PFSK-1 (cell line): ENCODE results near the gene GZMA.

Experiments used
- FOXP2 ChIP-seq: optimal IDR thresholded peaks from 2 replicates; pipeline ENCODE3; 2011; ENCODE audit warnings: borderline replicate concordance, control low read depth, inconsistent platforms; ENCODE audit not compliant: insufficient read depth; ENCODE audit errors: extremely low read length, extremely low read depth
- POLR2AphosphoS5 ChIP-seq: IDR thresholded peaks from 2 replicates; pipeline ENCODE4 v1.6.1; 2012; ENCODE audit warnings: low read depth, mild to moderate bottlenecking, control low read depth, low read length, moderate library complexity
- SIN3A ChIP-seq: IDR thresholded peaks from 2 replicates; pipeline ENCODE4 v1.6.1; 2012; ENCODE audit warnings: mild to moderate bottlenecking, low read length, moderate library complexity, borderline replicate concordance; ENCODE audit not compliant: insufficient read depth
- TAF1 ChIP-seq: IDR thresholded peaks from 2 replicates; pipeline ENCODE4 v1.6.1; 2012; ENCODE audit warnings: low read length, control low read depth, borderline replicate concordance; ENCODE audit not compliant: insufficient read depth
- TF ChIP-seq, protein P1 (sequence below), 2 experiments: IDR thresholded peaks; 2 replicates each; pipeline versions ENCODE4 v1.6.1 to v1.8.0; 2011 to 2012; ENCODE audit warnings: low read depth in 2 of 2, low read length in 2 of 2, control low read depth in 1 of 2, inconsistent platforms in 1 of 2, mild to moderate bottlenecking in 1 of 2, moderate library complexity in 1 of 2; ENCODE audit not compliant: insufficient read depth in 1 of 2

Gene GZMA

DNA sequence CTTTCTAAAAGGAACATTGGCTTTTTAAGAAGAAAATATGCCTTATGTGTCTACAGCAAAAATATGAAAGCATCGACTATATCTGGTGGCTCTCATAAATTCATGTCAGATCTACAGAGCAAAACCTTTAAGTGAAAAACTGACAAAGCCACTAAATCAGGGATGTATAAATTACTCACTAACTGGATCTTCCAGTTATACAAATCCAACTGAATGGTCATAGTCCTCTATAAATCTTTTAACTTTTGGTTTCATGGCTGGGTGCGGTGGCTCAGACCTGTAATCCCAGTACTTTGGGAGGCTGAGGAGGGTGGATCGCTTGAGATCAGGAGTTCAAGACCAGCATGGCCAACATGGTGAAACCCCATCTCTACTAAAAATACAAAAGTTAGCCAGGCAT is 29.2 kb upstream of the GZMA start:
- TF ChIP-seq TAF1 (no peak), SIN3A (no peak), FOXP2 (no peak), POLR2AphosphoS5 (no peak)
- TF ChIP-seq, protein P1, sequence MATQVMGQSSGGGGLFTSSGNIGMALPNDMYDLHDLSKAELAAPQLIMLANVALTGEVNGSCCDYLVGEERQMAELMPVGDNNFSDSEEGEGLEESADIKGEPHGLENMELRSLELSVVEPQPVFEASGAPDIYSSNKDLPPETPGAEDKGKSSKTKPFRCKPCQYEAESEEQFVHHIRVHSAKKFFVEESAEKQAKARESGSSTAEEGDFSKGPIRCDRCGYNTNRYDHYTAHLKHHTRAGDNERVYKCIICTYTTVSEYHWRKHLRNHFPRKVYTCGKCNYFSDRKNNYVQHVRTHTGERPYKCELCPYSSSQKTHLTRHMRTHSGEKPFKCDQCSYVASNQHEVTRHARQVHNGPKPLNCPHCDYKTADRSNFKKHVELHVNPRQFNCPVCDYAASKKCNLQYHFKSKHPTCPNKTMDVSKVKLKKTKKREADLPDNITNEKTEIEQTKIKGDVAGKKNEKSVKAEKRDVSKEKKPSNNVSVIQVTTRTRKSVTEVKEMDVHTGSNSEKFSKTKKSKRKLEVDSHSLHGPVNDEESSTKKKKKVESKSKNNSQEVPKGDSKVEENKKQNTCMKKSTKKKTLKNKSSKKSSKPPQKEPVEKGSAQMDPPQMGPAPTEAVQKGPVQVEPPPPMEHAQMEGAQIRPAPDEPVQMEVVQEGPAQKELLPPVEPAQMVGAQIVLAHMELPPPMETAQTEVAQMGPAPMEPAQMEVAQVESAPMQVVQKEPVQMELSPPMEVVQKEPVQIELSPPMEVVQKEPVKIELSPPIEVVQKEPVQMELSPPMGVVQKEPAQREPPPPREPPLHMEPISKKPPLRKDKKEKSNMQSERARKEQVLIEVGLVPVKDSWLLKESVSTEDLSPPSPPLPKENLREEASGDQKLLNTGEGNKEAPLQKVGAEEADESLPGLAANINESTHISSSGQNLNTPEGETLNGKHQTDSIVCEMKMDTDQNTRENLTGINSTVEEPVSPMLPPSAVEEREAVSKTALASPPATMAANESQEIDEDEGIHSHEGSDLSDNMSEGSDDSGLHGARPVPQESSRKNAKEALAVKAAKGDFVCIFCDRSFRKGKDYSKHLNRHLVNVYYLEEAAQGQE (IDR thresholded peaks at IDR 0.05; ENCODE audit: insufficient read depth in 1 of 2, low read depth in 2 of 2, low read length in 2 of 2): no peak

DNA sequence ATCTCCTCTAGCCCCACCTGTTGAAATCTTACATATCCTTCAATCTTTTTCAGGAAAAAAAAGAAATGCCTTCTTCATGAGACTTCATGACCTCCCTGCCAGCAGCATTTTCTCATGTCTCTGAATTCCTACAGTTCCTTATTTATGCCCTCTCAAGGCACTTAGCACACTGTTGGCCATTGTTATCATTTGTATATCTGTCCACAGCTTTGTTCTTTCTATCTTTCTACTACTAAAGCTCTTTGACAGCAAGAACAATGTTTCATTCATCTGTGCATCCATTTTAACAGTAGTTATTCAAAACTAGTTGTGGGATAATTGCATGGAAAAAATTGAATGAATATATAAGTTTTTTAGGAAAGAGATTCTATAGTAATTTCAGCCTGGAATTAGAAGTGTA is 20.9 kb upstream of the GZMA start:
- TF ChIP-seq FOXP2 (no peak), TAF1 (no peak), SIN3A (no peak), POLR2AphosphoS5 (no peak)
- TF ChIP-seq, protein P1 (IDR thresholded peaks at IDR 0.05; ENCODE audit: insufficient read depth in 1 of 2, low read depth in 2 of 2, low read length in 2 of 2): no peak

- TF ChIP-seq, protein P1 (IDR thresholded peaks at IDR 0.05; ENCODE audit: insufficient read depth in 1 of 2, low read depth in 2 of 2, low read length in 2 of 2): no peak
- TF ChIP-seq FOXP2: no peak
- TF ChIP-seq POLR2AphosphoS5: no peak
- TF ChIP-seq TAF1: no peak
- TF ChIP-seq SIN3A: no peak
Measured at GRCh38 chr5:55096182-55096581, 6.3 kb upstream of the GZMA start.

DNA sequence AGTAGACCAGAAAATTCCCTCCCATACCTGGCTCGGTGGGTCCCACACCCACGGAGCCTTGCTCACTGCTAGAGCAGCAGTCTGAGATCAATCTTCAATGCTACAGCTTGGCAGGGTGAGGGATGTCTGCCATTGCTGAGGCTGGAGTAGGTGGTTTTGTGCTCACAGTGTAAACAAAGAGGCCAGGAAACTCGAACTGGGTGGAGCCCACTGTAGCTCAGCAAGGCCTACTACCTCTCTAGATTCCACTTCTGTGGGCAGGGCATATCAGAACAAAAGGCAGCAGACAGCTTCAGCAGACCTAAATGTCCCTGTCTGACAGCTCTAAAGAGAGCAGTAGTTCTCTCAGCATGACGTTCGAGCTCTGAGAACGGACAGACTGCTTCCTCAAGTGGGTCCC is 5.6 kb upstream of the GZMA start:
- TF ChIP-seq SIN3A (no peak), TAF1 (no peak)

DNA sequence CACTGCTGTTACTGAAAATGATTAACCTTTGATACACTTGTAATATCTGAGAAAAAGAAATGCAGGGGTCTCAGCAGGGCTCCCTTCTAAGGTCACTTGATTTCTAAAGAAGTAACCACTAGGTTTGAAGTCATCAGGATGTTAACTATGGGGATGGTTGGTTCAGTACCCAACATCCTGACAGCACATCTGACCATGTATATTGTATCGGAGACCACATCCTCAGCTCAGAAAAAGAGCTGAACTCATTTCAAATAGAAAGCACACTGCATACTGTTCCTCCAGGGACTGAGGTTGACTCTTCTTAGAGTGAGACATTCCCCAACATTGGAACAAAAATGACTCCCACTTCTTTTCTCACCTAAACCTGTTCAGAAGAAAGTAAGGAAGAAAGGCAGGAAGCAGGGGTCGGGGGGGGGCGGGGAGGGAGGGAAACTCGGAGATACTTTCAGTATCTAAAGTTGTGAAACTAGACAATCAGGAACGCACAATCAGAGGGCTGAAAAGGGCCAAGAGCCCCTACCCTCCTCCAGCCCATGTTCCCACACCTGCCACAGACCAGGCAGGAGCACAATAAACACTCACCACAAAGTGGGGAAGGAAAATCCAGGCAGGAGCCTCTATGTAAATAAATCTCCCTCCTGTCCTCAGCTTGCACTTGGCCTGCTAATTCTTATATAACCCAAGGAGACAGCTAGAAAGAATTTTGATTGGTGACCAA is 730 bp upstream of the GZMA start:
- TF ChIP-seq, protein P1 (IDR thresholded peaks at IDR 0.05; ENCODE audit: insufficient read depth in 1 of 2, low read depth in 2 of 2, low read length in 2 of 2): no peak
- TF ChIP-seq POLR2AphosphoS5 (no peak), SIN3A (no peak), TAF1 (no peak), FOXP2 (no peak)
